Subcutaneous adipose tissue (tissue), 4 donors: ENCODE results near the gene SPATA16. TPM values are rescaled to one million over a fixed set of nuclear protein-coding genes. Genes with fewer than 3 reads are reported as not detected.

Source experiments
- total RNA-seq, 4 donors: library from RNA; depleted of rRNA; stranded (reverse); fragments of >200 nt; gene quantifications; one replicate each; pipeline ENCODE4 v1.1.0, GENCODE V29; 2016
- TF ChIP-seq, protein P1 (sequence below): fragments of 450-650 bp; IDR thresholded peaks from one replicate; pipeline ENCODE4 v1.5.1; 2016; ENCODE audit warnings: low read depth, mild to moderate bottlenecking, control low read depth, antibody characterized with exemption, moderate library complexity

Gene SPATA16
- total RNA-seq, 4 donors from 2014 or later = not detected

DNA sequence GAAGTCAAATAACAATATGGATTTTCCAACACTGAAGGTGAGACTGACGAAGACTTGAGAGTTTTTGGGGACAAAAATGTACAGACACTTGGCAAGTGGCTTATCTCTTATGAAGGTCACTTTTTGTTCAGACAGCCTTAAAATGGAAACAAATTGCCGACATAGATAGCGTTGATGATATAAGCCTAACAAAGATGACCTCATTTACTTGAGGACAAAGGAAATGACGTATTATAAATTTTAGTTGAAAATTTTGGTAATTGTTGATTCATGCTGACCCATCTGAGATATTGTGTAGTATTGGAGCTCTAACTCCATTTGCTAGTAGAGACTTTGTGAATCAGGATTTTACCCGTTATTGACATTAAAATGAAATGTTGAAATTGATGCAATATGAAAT, 168.3 kb downstream of the SPATA16 start:
- TF ChIP-seq, protein P1, sequence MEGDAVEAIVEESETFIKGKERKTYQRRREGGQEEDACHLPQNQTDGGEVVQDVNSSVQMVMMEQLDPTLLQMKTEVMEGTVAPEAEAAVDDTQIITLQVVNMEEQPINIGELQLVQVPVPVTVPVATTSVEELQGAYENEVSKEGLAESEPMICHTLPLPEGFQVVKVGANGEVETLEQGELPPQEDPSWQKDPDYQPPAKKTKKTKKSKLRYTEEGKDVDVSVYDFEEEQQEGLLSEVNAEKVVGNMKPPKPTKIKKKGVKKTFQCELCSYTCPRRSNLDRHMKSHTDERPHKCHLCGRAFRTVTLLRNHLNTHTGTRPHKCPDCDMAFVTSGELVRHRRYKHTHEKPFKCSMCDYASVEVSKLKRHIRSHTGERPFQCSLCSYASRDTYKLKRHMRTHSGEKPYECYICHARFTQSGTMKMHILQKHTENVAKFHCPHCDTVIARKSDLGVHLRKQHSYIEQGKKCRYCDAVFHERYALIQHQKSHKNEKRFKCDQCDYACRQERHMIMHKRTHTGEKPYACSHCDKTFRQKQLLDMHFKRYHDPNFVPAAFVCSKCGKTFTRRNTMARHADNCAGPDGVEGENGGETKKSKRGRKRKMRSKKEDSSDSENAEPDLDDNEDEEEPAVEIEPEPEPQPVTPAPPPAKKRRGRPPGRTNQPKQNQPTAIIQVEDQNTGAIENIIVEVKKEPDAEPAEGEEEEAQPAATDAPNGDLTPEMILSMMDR = no peak

DNA sequence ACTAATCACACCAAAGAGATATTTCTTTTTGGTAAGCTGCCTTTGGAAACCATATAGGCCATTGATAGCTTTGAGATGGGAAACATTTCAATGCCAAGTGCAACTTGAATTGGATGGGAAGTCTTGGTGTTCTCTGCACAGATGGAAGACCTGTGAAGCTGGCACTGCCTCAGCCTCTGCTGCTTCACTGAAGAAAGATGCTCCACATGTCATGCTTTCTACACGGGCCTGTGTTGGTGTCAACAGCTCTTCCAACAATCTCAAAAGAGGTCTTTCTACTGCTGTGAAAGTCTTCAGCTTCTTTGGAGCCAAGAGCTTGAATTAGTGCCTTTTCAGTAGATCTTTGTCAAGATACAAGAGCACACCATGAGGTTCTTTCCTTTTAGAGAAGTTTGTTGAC, 169.0 kb downstream of the SPATA16 start:
- TF ChIP-seq, protein P1 = no peak

DNA sequence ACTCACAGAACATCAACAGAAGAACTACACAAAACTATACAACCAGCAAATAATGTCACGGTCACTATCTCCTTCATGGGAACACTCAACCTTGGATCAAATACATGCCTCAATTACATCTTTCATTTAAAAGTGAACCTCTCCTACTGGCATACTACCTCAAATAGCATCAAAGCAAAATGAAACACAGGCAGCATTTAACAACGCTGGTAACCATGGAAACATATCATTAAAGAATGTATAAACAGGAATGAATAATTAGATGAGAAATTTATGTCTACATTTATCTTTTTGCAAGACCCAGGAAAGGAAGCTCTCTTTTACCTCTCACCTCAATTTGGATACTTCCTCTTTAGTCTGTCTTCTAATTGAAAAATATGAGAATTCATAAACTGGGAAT, 172.4 kb downstream of the SPATA16 start:
- TF ChIP-seq, protein P1 = no peak

DNA sequence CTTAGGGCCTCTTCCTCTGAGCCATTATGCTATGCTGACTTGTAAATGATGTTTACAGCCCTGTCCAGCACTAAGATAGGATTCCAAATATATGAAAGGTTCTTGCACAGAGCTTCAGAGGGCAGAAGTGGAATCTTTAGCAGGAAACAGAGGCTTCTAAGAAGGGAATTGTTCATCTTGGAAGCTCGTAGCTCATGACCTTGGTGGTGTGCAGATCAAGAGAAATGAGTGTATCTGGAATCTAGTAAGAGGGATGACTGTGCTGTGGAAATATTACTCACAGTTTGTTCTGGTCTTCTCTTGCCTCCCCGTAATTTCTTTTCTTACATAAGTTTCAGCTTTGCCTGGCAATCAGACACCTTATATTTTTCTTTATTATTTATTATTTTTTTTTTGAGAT, 175.8 kb downstream of the SPATA16 start:
- TF ChIP-seq, protein P1 = no peak

DNA sequence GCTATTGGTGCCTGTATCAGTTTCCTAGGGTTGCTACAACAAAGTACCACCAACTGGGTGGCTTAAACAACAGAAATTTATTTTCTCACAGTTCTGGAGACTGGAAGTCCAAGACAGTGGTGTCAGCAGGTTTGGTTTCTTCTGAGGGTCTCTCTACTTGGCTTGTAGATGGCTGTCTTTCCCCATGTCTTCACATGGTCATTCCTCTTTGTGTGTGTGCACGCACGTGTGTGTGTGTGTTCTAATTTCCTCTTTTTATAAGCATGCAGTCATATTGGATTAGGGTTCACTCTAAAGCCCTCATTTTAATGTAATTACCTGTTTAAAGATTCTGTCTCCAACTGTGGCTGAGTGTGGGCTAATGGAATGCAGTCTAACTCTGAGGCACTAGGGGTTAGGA, 182.5 kb downstream of the SPATA16 start:
- TF ChIP-seq, protein P1 = no peak

DNA sequence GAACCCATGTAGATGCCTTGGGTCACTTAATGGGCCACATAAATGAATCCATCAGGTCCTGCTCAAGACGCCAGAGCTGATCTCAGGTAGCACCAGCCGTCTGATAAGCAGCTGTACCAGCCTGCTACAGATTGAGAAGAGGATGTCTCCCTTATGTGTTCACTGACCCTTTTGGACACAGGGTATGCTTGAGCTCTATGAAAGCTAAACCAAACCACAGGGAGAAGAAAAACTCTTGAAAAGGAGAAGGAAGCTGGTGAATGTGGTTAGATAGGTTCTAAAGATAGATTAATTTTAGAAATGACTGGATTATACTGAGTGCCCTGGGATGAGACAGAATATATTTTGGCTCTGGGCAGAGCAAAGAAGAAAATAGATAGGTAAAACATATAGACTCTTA, 187.5 kb downstream of the SPATA16 start:
- TF ChIP-seq, protein P1 = no peak

DNA sequence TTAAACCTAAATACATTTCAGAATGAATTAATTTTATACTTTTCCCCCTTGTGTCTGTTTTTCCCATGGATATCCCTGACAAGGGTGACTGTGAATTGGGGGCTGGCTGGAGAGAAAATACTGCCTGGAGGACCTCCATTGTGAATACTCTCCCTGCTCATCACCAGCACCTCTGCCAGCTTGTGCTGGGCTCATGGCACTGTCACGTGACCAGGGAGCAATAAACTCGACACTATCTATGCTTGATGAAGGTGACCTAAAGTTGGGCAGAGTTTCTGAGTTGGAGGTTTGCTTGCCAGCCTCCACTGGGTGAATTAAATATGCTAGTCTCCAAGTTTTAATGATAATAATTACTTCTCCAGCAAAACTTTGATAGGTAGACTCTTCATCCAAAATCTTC, 189.5 kb downstream of the SPATA16 start:
- TF ChIP-seq, protein P1 = no peak
